ENCODE results near the gene HGS. TPM values are rescaled to one million over a fixed set of nuclear protein-coding genes. Genes with fewer than 3 reads are reported as not detected.

HGS gene
- total RNA-seq, 1 donor from 2014 or later = 117 TPM

- Mint-ChIP-seq H3K27me3 (ENCODE audit: unreplicated experiment) (peaks cover 5% of the 10 kb centered on the region), H3K27ac (ENCODE audit: unreplicated experiment) (no peak overlapping the region), H3K9me3 (ENCODE audit: unreplicated experiment) (no peaks in the 10 kb centered on the region), H3K36me3 (ENCODE audit: unreplicated experiment) (no peaks in the 10 kb centered on the region), H3K4me1 (ENCODE audit: unreplicated experiment) (peaks cover 10% of the 10 kb centered on the region), H3K4me3 (ENCODE audit: unreplicated experiment) (no peak overlapping the region)
- no peak for TF ChIP-seq CTCF (IDR thresholded peaks at IDR 0.05)
- DNase-seq (ENCODE audit: extremely low spot score, unreplicated experiment) = no peak
Measured at GRCh38 chr17:81726004-81726403, 42.2 kb downstream of the HGS start.

- no peak for TF ChIP-seq CTCF (IDR thresholded peaks at IDR 0.05)
- H3K4me3 Mint-ChIP-seq (ENCODE audit: unreplicated experiment) = no peak overlapping the region
- peak; percentile 78 for DNase-seq (ENCODE audit: extremely low spot score, unreplicated experiment)
- H3K36me3 Mint-ChIP-seq (ENCODE audit: unreplicated experiment) = no peaks in the 10 kb centered on the region
- peaks cover 5% of the 10 kb centered on the region for H3K27me3 Mint-ChIP-seq (ENCODE audit: unreplicated experiment)
- no peaks in the 10 kb centered on the region for H3K9me3 Mint-ChIP-seq (ENCODE audit: unreplicated experiment)
- peaks cover 19% of the 10 kb centered on the region for H3K4me1 Mint-ChIP-seq (ENCODE audit: unreplicated experiment)
- no peak overlapping the region for H3K27ac Mint-ChIP-seq (ENCODE audit: unreplicated experiment)
Measured at GRCh38 chr17:81727324-81728031, 43.7 kb downstream of the HGS start.

GRCh38 chr17:81733507-81734404 is 49.9 kb downstream of the HGS start:
- H3K4me3 Mint-ChIP-seq (ENCODE audit: unreplicated experiment) = no peak overlapping the region
- H3K27ac Mint-ChIP-seq (ENCODE audit: unreplicated experiment) = no peak overlapping the region
- H3K4me1 Mint-ChIP-seq (ENCODE audit: unreplicated experiment) = peaks cover 25% of the 10 kb centered on the region

GRCh38 chr17:81734405-81735263 is 50.8 kb downstream of the HGS start:
- no peak overlapping the region for H3K4me3 Mint-ChIP-seq (ENCODE audit: unreplicated experiment)
- no peak overlapping the region for H3K27ac Mint-ChIP-seq (ENCODE audit: unreplicated experiment)
- H3K36me3 Mint-ChIP-seq (ENCODE audit: unreplicated experiment) = no peaks in the 10 kb centered on the region
- DNase-seq (ENCODE audit: extremely low spot score, unreplicated experiment) = peak; percentile 83
- H3K27me3 Mint-ChIP-seq (ENCODE audit: unreplicated experiment) = no peaks in the 10 kb centered on the region
- TF ChIP-seq CTCF (IDR thresholded peaks at IDR 0.05) = no peak
- H3K4me1 Mint-ChIP-seq (ENCODE audit: unreplicated experiment) = peaks cover 25% of the 10 kb centered on the region
- H3K9me3 Mint-ChIP-seq (ENCODE audit: unreplicated experiment) = no peaks in the 10 kb centered on the region

More at GRCh38 chr17:81733507-81734404, 49.9 kb downstream of the HGS start:
- no peaks in the 10 kb centered on the region for H3K36me3 Mint-ChIP-seq (ENCODE audit: unreplicated experiment)
- peak; percentile 91 for TF ChIP-seq CTCF (IDR thresholded peaks at IDR 0.05)
- no peaks in the 10 kb centered on the region for H3K9me3 Mint-ChIP-seq (ENCODE audit: unreplicated experiment)
- no peaks in the 10 kb centered on the region for H3K27me3 Mint-ChIP-seq (ENCODE audit: unreplicated experiment)
- DNase-seq (ENCODE audit: extremely low spot score, unreplicated experiment) = peak; percentile 93
